Astrocyte (in vitro differentiated cells and primary cell): ENCODE data around the gene MAPK10. TPM values are rescaled to one million over a fixed set of nuclear protein-coding genes. Genes with fewer than 3 reads are reported as not detected.

Experiments used
- DNase-seq: peaks from one replicate; pipeline ENCODE4 v3.0.0-alpha.2; 2010; ENCODE audit warnings: low read depth
- FAIRE-seq: peaks from 2 replicates; lab custom pipeline; 2011; peaks lifted over from hg19 to GRCh38; lab: Jason Lieb, UNC
- H2AFZ ChIP-seq: 2 replicates; pipeline ENCODE4 v1.6.0; 2012; ENCODE audit warnings: low read depth, low read length, inconsistent platforms
- H3K27ac ChIP-seq: 2 replicates; pipeline ENCODE4 v1.5.1; 2011; ENCODE audit warnings: low read depth, low read length, inconsistent platforms
- H3K27me3 ChIP-seq: 2 replicates; pipeline ENCODE4 v1.6.0; 2011; ENCODE audit warnings: low read length, inconsistent platforms; ENCODE audit not compliant: insufficient read depth
- H3K36me3 ChIP-seq: 2 replicates; pipeline ENCODE4 v1.5.1; 2011; ENCODE audit warnings: low read length, inconsistent platforms; ENCODE audit not compliant: insufficient read depth
- H3K4me1 ChIP-seq: 2 replicates; pipeline ENCODE4 v1.5.1; 2011; ENCODE audit warnings: low read length, inconsistent platforms; ENCODE audit not compliant: insufficient read depth
- H3K4me2 ChIP-seq: 2 replicates; pipeline ENCODE4 v1.6.0; 2012; ENCODE audit warnings: low read length, inconsistent platforms
- H3K4me3 ChIP-seq: 2 replicates; pipeline ENCODE4 v1.5.1; 2011; ENCODE audit warnings: low read depth, mild to moderate bottlenecking, low read length, inconsistent platforms; ENCODE audit not compliant: insufficient read depth
- H3K79me2 ChIP-seq: 2 replicates; pipeline ENCODE4 v1.6.0; 2012; ENCODE audit warnings: mild to moderate bottlenecking, low read length, inconsistent platforms; ENCODE audit not compliant: insufficient read depth
- H3K9ac ChIP-seq: 2 replicates; pipeline ENCODE4 v1.6.0; 2012; ENCODE audit warnings: mild to moderate bottlenecking, low read length, inconsistent platforms
- H3K9me3 ChIP-seq: 2 replicates; pipeline ENCODE4 v1.5.1; 2012; ENCODE audit warnings: low read depth, mild to moderate bottlenecking, low read length, inconsistent platforms; ENCODE audit not compliant: insufficient read depth
- H4K20me1 ChIP-seq: 2 replicates; pipeline ENCODE4 v1.6.0; 2012; ENCODE audit warnings: low read length, inconsistent platforms; ENCODE audit not compliant: insufficient read depth
- H3K27ac Mint-ChIP-seq: one replicate; pipeline ENCODE4 v1.8.0; 2021; ENCODE audit warnings: mild to moderate bottlenecking, mixed read lengths; ENCODE audit not compliant: unreplicated experiment
- H3K27me3 Mint-ChIP-seq: one replicate; pipeline ENCODE4 v1.8.0; 2021; ENCODE audit warnings: low read depth, mixed read lengths; ENCODE audit not compliant: unreplicated experiment
- H3K36me3 Mint-ChIP-seq: one replicate; pipeline ENCODE4 v1.8.0; 2021; ENCODE audit warnings: low read depth, mixed read lengths; ENCODE audit not compliant: unreplicated experiment
- H3K4me1 Mint-ChIP-seq: one replicate; pipeline ENCODE4 v1.8.0; 2021; ENCODE audit warnings: low read depth, mixed read lengths; ENCODE audit not compliant: unreplicated experiment
- H3K4me3 Mint-ChIP-seq: one replicate; pipeline ENCODE4 v1.8.0; 2021; ENCODE audit warnings: mild to moderate bottlenecking, moderate library complexity, mixed read lengths; ENCODE audit not compliant: unreplicated experiment
- H3K9me3 Mint-ChIP-seq: one replicate; pipeline ENCODE4 v1.8.0; 2021; ENCODE audit warnings: mild to moderate bottlenecking, mixed read lengths; ENCODE audit not compliant: unreplicated experiment
- CTCF ChIP-seq: IDR thresholded peaks from 2 replicates; pipeline ENCODE4 v1.5.1; 2011; ENCODE audit warnings: low read depth, mild to moderate bottlenecking, inconsistent platforms, low read length, moderate library complexity; ENCODE audit not compliant: insufficient read depth
- EZH2 ChIP-seq: IDR thresholded peaks from 2 replicates; pipeline ENCODE4 v1.6.1; 2012; ENCODE audit warnings: mild to moderate bottlenecking, low read length, inconsistent platforms; ENCODE audit not compliant: insufficient read depth
- total RNA-seq: library from RNA; stranded (reverse); gene quantifications from 2 replicates; pipeline ENCODE4 v1.2.1, GENCODE V29; 2021

The MAPK10 gene
- total RNA-seq, 1 donor from 2014 or later: 7.5 TPM

- DNase-seq (no peak), FAIRE-seq (no peak)
- Histone ChIP-seq H3K27ac (no peak overlapping the region), H2AFZ (no peak overlapping the region), H3K4me2 (peak overlapping the region; percentile 35), H3K79me2 (no peaks in the 10 kb centered on the region), H3K4me1 (peaks cover 13% of the 10 kb centered on the region), H4K20me1 (no peaks in the 10 kb centered on the region), H3K9ac (no peak overlapping the region), H3K27me3 (no peaks in the 10 kb centered on the region), H3K4me3 (no peak overlapping the region), H3K36me3 (no peaks in the 10 kb centered on the region), H3K9me3 (no peaks in the 10 kb centered on the region)
- Mint-ChIP-seq H3K9me3 (no peaks in the 10 kb centered on the region), H3K27ac (no peak overlapping the region), H3K4me3 (no peak overlapping the region), H3K4me1 (no peaks in the 10 kb centered on the region), H3K27me3 (peaks cover 2% of the 10 kb centered on the region), H3K36me3 (no peaks in the 10 kb centered on the region)
- no peak for TF ChIP-seq CTCF
- no peak for TF ChIP-seq EZH2
Observed at GRCh38 chr4:85952972-85953650, 406.7 kb downstream of the MAPK10 start.

- Mint-ChIP-seq H3K27ac (no peak overlapping the region), H3K27me3 (peaks cover 2% of the 10 kb centered on the region), H3K4me3 (no peak overlapping the region), H3K36me3 (no peaks in the 10 kb centered on the region), H3K4me1 (no peaks in the 10 kb centered on the region), H3K9me3 (no peaks in the 10 kb centered on the region)
- no peaks in the 10 kb centered on the region for H3K27me3 ChIP-seq
- TF ChIP-seq CTCF (no peak), EZH2 (no peak)
- H3K9me3 ChIP-seq: no peaks in the 10 kb centered on the region
- no peaks in the 10 kb centered on the region for H3K36me3 ChIP-seq
- H3K79me2 ChIP-seq: no peaks in the 10 kb centered on the region
- no peaks in the 10 kb centered on the region for H4K20me1 ChIP-seq
- DNase-seq: peak; percentile 64
- H3K9ac ChIP-seq: no peak overlapping the region
- no peak overlapping the region for H3K27ac ChIP-seq
- peak; percentile 59 for FAIRE-seq
- H3K4me1 ChIP-seq: peaks cover 13% of the 10 kb centered on the region
- peak overlapping the region; percentile 16 for H3K4me2 ChIP-seq
- no peak overlapping the region for H2AFZ ChIP-seq
- no peak overlapping the region for H3K4me3 ChIP-seq
Observed at GRCh38 chr4:85952528-85952927, 407.3 kb downstream of the MAPK10 start.

- H3K4me3 Mint-ChIP-seq: no peak overlapping the region
- H3K36me3 Mint-ChIP-seq: no peaks in the 10 kb centered on the region
- H3K9me3 Mint-ChIP-seq: no peaks in the 10 kb centered on the region
Observed at GRCh38 chr4:85951099-85951498, 408.8 kb downstream of the MAPK10 start.

More at GRCh38 chr4:85951099-85951498, 408.8 kb downstream of the MAPK10 start:
- TF ChIP-seq EZH2 (no peak), CTCF (no peak)
- Histone ChIP-seq H3K36me3 (no peaks in the 10 kb centered on the region), H3K4me1 (peaks cover 13% of the 10 kb centered on the region), H3K4me2 (no peak overlapping the region), H3K9me3 (no peaks in the 10 kb centered on the region), H3K9ac (no peak overlapping the region), H4K20me1 (no peaks in the 10 kb centered on the region), H3K27ac (no peak overlapping the region), H3K27me3 (no peaks in the 10 kb centered on the region), H3K79me2 (peaks cover 2% of the 10 kb centered on the region), H2AFZ (no peak overlapping the region), H3K4me3 (no peak overlapping the region)
- Mint-ChIP-seq H3K27ac (no peak overlapping the region), H3K4me1 (no peaks in the 10 kb centered on the region), H3K27me3 (peaks cover 2% of the 10 kb centered on the region)
- DNase-seq (no peak), FAIRE-seq (no peak)
